T-helper 1 cell treated with Interleukin-12 subunit alpha and Interleukin-12 subunit beta and Interleukin-4 antibody, amounts not matched to agents 30 ng/mL and 1 ng/mL, for 36 hours (primary cell): ENCODE measurements around the gene SNAP25. TPM values are rescaled to one million over a fixed set of nuclear protein-coding genes. Genes with fewer than 3 reads are reported as not detected.

Source experiments
- intact Hi-C: fragments of 100-400 bp; cut with micrococcal nuclease; formaldehyde crosslinking; loops from one replicate; pipeline ENCODE4 v1.15.1; 2024
- total RNA-seq: library from RNA; stranded (reverse); gene quantifications from 2 replicates; pipeline ENCODE4 v1.2.3, GENCODE V29; 2022

Gene SNAP25
- total RNA-seq, 1 donor from 2014 or later, result 0.39 TPM

- intact Hi-C loops, result loop anchor here (5.0 kb wide), 1 partner anchor 239 kb away; no protein-coding TSS in a partner anchor
Observed at GRCh38 chr20:10216146-10216791, 2.4 kb upstream of the SNAP25 start.

- intact Hi-C loops, result loop anchor here (1.0 to 5.0 kb wide), 6 partner anchors 135 to 293 kb away; partner anchors contain the start of genes ANKEF1 and MKKS
Observed at GRCh38 chr20:10217721-10218410, 764 bp upstream of the SNAP25 start.

- intact Hi-C loops, result loop anchor here (2.0 to 5.0 kb wide), 4 partner anchors 133 to 242 kb away; partner anchors contain the start of gene ANKEF1
Observed at GRCh38 chr20:10219452-10219791, 792 bp downstream of the SNAP25 start.

DNA sequence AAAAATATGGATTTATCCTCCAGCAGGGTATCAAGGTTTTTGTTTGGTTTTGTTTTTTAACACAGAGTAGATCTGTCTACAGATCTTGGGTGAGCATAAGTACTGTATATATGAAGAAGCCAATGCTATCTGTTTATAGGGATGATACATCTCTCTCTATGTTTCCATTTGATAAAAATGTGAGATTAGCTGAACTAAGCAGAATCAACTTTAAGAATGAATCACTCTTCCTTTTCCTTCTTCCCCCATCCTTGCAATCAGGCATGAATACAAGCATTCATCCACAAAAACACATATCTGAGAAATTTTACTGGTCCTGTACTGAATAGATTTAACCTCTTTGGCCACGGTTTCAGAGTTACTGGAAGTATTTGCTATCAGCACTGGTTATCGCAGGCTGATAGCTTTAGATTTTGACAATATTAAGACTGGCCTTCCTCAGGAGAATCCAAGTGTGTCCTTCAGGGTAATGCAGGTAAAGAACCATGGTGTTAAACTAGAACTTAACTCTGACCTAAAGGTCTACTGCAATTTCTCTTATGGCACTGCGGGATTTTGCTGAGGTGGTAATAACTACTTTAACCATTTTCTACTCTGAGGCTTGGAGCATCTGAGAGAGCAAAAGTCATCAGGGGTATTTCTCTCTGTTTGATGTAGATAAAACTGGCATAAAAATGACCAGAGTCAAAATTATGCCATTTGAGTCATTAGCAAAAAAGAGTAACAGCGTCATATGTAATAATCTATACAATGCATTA lies 1.5 kb downstream of the SNAP25 start:
- intact Hi-C loops, result loop anchor here (2.0 to 5.0 kb wide), 4 partner anchors 133 to 243 kb away; partner anchors contain the start of gene ANKEF1

GRCh38 chr20:10221021-10221420 lies 2.4 kb downstream of the SNAP25 start:
- intact Hi-C loops, result no loop called here

GRCh38 chr20:10225439-10226060 lies 6.9 kb downstream of the SNAP25 start:
- intact Hi-C loops, result no loop called here

DNA sequence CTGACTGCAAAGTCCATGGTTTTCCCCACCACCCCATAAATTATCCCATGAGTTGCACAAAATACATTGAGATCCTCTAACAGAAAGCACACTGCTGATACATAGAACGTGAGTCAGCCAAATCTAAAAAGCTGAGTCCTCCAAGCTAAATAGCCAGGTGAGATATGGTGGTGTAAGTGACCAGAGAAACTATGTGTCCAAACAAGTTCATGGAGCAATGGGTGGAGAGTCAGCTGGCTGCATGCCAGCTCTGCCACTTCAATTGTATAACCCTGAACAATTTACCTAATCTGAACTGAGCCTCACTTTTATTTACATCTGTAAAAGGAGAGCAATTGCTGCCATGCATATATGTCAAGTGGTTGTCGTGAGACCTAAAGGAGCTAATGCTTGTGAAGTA lies 9.7 kb downstream of the SNAP25 start:
- intact Hi-C loops, result no loop called here

- intact Hi-C loops, result no loop called here
Observed at GRCh38 chr20:10231290-10231689, 12.7 kb downstream of the SNAP25 start.

DNA sequence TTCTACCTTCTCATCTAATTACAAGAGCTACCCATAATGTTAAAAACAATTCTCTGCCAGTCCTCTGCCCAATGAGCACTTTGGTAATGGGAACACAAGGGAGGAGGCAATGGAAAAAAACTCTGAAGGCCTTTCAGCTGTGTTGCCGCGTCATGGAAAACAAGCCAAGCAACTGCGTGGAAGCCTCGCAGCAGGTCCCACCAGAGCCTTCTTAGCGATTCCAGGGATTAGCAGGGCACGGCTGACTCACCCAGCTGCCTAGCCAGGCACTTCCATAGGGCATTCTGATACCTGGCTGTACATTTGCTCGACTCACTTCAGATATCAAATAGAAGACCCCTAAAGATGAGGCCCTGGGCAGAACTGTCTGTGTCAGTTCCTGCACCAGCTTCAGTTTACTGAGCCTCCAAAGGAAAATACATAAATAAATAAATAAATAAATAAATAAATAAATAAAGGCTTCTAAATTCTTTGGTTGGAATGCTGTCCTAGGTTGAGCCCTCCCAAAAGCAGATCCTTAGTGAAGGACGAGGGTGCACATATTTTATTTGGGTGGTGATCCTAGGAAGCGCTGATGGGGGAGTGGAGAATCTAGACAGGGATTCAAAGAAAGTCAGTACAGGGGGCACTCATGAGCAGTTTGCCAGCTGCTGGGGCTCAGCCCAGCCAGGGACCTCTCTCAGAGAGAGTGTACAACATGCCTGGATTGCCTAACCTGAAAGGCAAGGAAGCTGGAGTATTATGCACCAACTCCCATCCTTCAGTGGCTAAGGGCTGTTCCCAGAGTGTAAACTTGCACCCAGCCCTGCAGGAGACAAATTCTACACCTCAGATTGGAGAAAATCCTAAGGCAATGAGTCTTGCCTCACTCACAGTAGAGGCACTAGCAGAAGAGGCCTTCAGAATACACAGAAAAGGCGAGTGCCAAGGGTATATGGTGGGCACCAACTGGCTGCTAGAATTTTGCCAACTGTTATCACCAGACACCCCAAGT lies 18.2 kb downstream of the SNAP25 start:
- intact Hi-C loops, result no loop called here

DNA sequence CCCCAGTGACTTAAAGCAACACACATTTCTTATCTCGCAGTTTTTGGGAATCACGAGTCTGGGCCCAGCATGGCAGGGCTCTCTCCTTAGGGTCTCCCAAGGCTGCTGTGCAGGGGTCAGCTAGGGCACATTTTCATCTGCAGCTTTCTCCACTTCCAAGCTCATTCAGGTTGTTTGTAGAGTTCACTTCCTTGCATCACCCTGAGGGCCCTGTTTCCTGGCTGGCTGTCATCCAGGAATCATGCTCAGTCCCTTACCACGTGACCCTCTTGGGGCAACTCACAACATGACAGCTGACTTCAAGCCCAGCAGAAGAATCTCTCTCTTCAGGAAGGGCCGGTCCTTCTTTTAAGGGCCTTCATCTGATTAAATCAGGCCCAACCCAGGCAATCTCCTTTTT lies 21.3 kb downstream of the SNAP25 start:
- intact Hi-C loops, result no loop called here

- intact Hi-C loops, result no loop called here
Observed at GRCh38 chr20:10240655-10241054, 22.0 kb downstream of the SNAP25 start.

DNA sequence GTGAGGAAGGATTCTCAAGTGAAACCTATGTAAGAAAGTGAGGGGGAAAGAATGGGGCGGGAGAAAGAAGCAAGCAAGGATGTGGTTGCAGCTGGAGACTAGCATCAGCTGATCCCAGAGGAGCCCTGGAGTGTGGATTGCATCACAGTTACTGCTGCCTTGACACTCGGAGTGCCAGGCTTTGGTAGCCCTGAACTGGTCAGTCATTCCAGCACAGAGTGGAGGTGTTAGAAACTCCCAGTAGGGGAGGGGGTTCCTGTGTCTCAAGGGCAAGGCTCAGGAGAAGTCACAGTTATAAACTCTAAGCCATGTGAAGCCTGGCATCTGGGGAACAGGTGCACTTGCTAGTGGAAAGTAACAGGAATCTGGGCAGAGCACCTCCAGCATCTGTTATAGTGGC lies 23.5 kb downstream of the SNAP25 start:
- intact Hi-C loops, result no loop called here

GRCh38 chr20:10247440-10247839 lies 28.8 kb downstream of the SNAP25 start:
- intact Hi-C loops, result no loop called here

GRCh38 chr20:10249048-10249770 lies 30.6 kb downstream of the SNAP25 start:
- intact Hi-C loops, result no loop called here

DNA sequence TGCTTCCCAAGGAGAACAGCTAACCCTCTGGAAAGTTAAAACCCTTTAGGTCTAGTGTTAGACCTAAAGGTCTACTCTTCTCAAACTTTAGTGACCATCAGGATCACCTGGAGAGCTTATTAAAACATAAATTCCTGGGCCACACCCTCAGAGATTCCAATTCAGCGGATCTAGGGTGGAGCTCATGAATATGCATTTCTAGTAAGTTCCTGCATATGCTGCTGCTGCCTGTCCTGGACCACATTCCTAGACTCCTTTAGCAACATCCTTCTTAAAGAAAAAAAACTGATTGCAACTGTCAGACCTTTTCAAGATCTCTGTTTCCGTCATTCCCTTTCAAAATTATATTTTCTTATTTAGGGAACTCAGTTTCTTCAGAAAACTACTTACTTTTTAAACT lies 31.2 kb downstream of the SNAP25 start:
- intact Hi-C loops, result no loop called here

GRCh38 chr20:10250902-10251301 lies 32.3 kb downstream of the SNAP25 start:
- intact Hi-C loops, result no loop called here

DNA sequence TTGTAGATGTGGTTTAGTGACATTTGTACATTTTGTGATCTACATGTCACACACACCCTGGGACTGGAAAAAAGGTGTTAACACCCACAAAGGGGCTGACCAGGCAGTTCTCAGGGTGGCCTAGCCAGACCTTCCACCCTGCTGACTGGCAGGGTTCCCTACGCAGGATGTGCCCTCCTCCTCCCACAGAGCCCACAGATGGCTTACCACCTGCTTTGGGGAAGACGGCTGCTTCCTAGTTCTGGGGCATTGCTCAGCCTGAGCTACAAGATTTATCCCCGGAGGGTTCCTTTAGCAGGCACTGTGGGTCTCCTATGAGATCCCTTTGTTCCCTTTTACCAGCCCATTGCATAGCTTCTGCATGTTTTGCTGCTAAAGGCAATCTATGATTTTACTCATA lies 35.1 kb downstream of the SNAP25 start:
- intact Hi-C loops, result no loop called here

DNA sequence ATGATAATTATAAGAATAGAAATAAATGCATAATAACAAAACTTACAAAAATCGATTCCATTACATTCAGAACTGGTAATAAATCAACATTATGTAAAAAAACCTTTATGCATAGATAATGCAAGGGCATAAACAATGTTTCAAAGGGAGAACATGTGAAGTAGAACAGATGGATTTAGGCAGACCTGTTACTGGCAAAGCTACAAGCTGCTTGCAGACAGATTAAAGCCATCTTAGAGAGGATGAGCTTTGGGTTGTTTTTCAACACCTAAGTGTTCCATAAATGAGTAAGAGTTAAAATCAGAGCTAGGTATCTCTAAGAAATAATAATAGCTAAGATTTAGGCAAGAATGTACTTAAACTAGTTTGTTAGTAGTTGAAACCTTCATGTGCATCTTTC lies 37.2 kb downstream of the SNAP25 start:
- intact Hi-C loops, result no loop called here

- intact Hi-C loops, result no loop called here
Observed at GRCh38 chr20:10259166-10259565, 40.5 kb downstream of the SNAP25 start.

DNA sequence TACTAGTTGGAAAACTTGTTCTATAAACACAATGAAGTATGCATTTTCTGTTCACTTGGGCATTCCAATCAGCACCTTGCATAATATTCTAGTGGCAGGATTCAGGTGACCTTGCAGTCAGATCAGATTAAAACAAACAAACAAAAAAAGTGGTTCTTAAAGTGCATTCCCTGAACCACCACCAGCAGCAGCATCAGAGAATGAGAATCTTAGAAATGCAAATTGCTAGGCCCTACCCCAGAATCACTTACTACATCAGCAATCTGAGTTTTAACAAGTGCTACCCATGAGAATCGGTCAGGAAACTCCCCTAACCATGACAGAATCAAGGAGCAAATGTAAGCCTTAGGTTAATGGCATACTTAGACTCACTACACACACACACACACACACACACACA lies 41.7 kb downstream of the SNAP25 start:
- intact Hi-C loops, result no loop called here
